ENCODE data around the gene JAML. TPM values are rescaled to one million over a fixed set of nuclear protein-coding genes. Genes with fewer than 3 reads are reported as not detected.
A peak's percentile ranks its signal among the peaks of the same experiment; 100 is the strongest.

The JAML gene
- polyA plus RNA-seq, 4 donors = 2.2 to 3.2 (median 2.7) TPM

GRCh38 chr11:118217575-118217974 lies 7.2 kb downstream of the JAML start:
- no peak for DNase-seq (ENCODE audit: low read depth in 4 of 4, low spot score in 2 of 4)

GRCh38 chr11:118216621-118217481 lies 8.0 kb downstream of the JAML start:
- DNase-seq (ENCODE audit: low read depth in 4 of 4, low spot score in 2 of 4) = no peak

- DNase-seq (ENCODE audit: low read depth in 4 of 4, low spot score in 2 of 4) = no peak
These were observed 9.0 kb downstream of the JAML start for GRCh38 chr11:118215765-118216164.

GRCh38 chr11:118215262-118215661 lies 9.5 kb downstream of the JAML start:
- DNase-seq (ENCODE audit: low read depth in 4 of 4, low spot score in 2 of 4) = no peak

- no peak for DNase-seq (ENCODE audit: low read depth in 4 of 4, low spot score in 2 of 4)
These were observed 10.4 kb downstream of the JAML start for GRCh38 chr11:118214210-118214914.

- no peak for DNase-seq (ENCODE audit: low read depth in 4 of 4, low spot score in 2 of 4)
These were observed 11.0 kb downstream of the JAML start for GRCh38 chr11:118213781-118214180.

GRCh38 chr11:118213201-118213600 lies 11.6 kb downstream of the JAML start:
- DNase-seq (ENCODE audit: low read depth in 4 of 4, low spot score in 2 of 4) = no peak

GRCh38 chr11:118212781-118213191 lies 12.0 kb downstream of the JAML start:
- no peak for DNase-seq (ENCODE audit: low read depth in 4 of 4, low spot score in 2 of 4)

GRCh38 chr11:118212131-118212725 lies 12.6 kb downstream of the JAML start:
- DNase-seq (ENCODE audit: low read depth in 4 of 4, low spot score in 2 of 4) = no peak

GRCh38 chr11:118211006-118211405 lies 13.8 kb downstream of the JAML start:
- DNase-seq (ENCODE audit: low read depth in 4 of 4, low spot score in 2 of 4) = no peak

- no peak for DNase-seq (ENCODE audit: low read depth in 4 of 4, low spot score in 2 of 4)
These were observed 14.5 kb downstream of the JAML start for GRCh38 chr11:118210323-118210722.

- no peak for DNase-seq (ENCODE audit: low read depth in 4 of 4, low spot score in 2 of 4)
These were observed 15.8 kb downstream of the JAML start for GRCh38 chr11:118209033-118209432.

GRCh38 chr11:118207079-118207478 lies 17.7 kb downstream of the JAML start:
- no peak for DNase-seq (ENCODE audit: low read depth in 4 of 4, low spot score in 2 of 4)

GRCh38 chr11:118206391-118207031 lies 18.3 kb downstream of the JAML start:
- peak in 1 of 4 donors; percentile 26 for DNase-seq (ENCODE audit: low read depth in 4 of 4, low spot score in 2 of 4)

GRCh38 chr11:118205606-118206378 lies 19.0 kb downstream of the JAML start:
- no peak for DNase-seq (ENCODE audit: low read depth in 4 of 4, low spot score in 2 of 4)

- DNase-seq (ENCODE audit: low read depth in 4 of 4, low spot score in 2 of 4) = no peak
These were observed 22.0 kb downstream of the JAML start for GRCh38 chr11:118202599-118203422.

- DNase-seq (ENCODE audit: low read depth in 4 of 4, low spot score in 2 of 4) = no peak
These were observed 22.8 kb downstream of the JAML start for GRCh38 chr11:118201966-118202365.

- DNase-seq (ENCODE audit: low read depth in 4 of 4, low spot score in 2 of 4) = no peak
These were observed 23.7 kb downstream of the JAML start for GRCh38 chr11:118200901-118201680.

- no peak for DNase-seq (ENCODE audit: low read depth in 4 of 4, low spot score in 2 of 4)
These were observed 24.3 kb downstream of the JAML start for GRCh38 chr11:118200497-118200896.

Data from left renal cortex interstitium (tissue), 4 donors.